ENCODE results near the gene AP5M1. TPM values are rescaled to one million over a fixed set of nuclear protein-coding genes. Genes with fewer than 3 reads are reported as not detected.

The AP5M1 gene
- total and polyA plus RNA-seq, 2 of the 13 experiments (the other 11 are each of a cell fraction or from before 2014, with no cell fraction given): 14.8 to 35.0 TPM

- TF ChIP-seq ZNF326 (CRISPR knock-in tag; IDR thresholded peaks at IDR 0.05; ENCODE audit: borderline replicate concordance) (no peak), MAFF (IDR thresholded peaks at IDR 0.05; ENCODE audit: low read depth, low read length) (no peak), BHLHE40 (IDR thresholded peaks at IDR 0.05; ENCODE audit: low read length) (no peak), ZNF205 (CRISPR knock-in tag; IDR thresholded peaks at IDR 0.05) (no peak), FLYWCH1 (CRISPR knock-in tag; IDR thresholded peaks at IDR 0.05) (peak; percentile 97), SAP130 (CRISPR knock-in tag; IDR thresholded peaks at IDR 0.05; ENCODE audit: low read depth) (peak; percentile 95), CBX2 (IDR thresholded peaks at IDR 0.05; ENCODE audit: low read depth, low read length) (no peak), CBX2 (CRISPR knock-in tag; IDR thresholded peaks at IDR 0.05; ENCODE audit: low read depth) (no peak), AHR (CRISPR knock-in tag; IDR thresholded peaks at IDR 0.05) (0 out of 2 replicates have a peak, but pooled peaks have one; percentile 43), ZNF503 (CRISPR knock-in tag; IDR thresholded peaks at IDR 0.05) (peak; percentile 22; the same call in 1 of the 2 replicates), RELA (CRISPR knock-in tag; IDR thresholded peaks at IDR 0.05) (no peak), SATB2 (CRISPR knock-in tag; IDR thresholded peaks at IDR 0.05) (no peak), KAT8 (CRISPR knock-in tag; IDR thresholded peaks at IDR 0.05) (peak; percentile 93), HNF4A (CRISPR knock-in tag; IDR thresholded peaks at IDR 0.05) (peak; percentile 44; the same call in 1 of the 2 replicates), MAX (IDR thresholded peaks at IDR 0.05) (peak; percentile 80), SNAPC4 (CRISPR knock-in tag; IDR thresholded peaks at IDR 0.05) (peak; percentile 93), KAT2B (IDR thresholded peaks at IDR 0.05; ENCODE audit: borderline replicate concordance, low read depth, low read length) (no peak), SMAD3 (CRISPR knock-in tag; IDR thresholded peaks at IDR 0.05) (0 out of 2 replicates have a peak, but pooled peaks have one; percentile 33), RAD51 (IDR thresholded peaks at IDR 0.05; ENCODE audit: borderline replicate concordance) (no peak), KDM2A (CRISPR knock-in tag; IDR thresholded peaks at IDR 0.05; ENCODE audit: borderline replicate concordance, low read depth) (peak; percentile 86; the same call in 1 of the 2 replicates), POLR2AphosphoS5 (IDR thresholded peaks at IDR 0.05; ENCODE audit: low read depth, low read length) (peak; percentile 61), GTF2F1 (IDR thresholded peaks at IDR 0.05; ENCODE audit: low read length) (no peak), POGK (CRISPR knock-in tag; conservative IDR thresholded peaks at IDR 0.05) (peak; percentile 47; the same call in 1 of the 2 replicates)
These were observed at the start of gene AP5M1, which contains the start of gene EXOC5 (continued) for GRCh38 chr14:57268161-57269069.
